HCT116 (cell line): Measurements from ENCODE around the gene PLCD4. TPM values are rescaled to one million over a fixed set of nuclear protein-coding genes. Genes with fewer than 3 reads are reported as not detected.

Experiments
- ATAC-seq: fragments of 200-7000 bp; cut with Tn5 transposase; 2 replicates; pipeline ENCODE4 v1.9.1; 2020; ENCODE audit warnings: mild to moderate bottlenecking, moderate library complexity
- BruUV-seq: library from RNA; stranded (reverse); fragments of 400-500 nt; replicated peaks from 2 replicates; lab custom pipeline; 2021; lab: Mats Ljungman, UMichigan
- CTCF ChIA-PET: fragments of 300-600 bp; sonication (Branson Sonifier 250); formaldehyde crosslinking; loops from one replicate; lab custom pipeline; 2021; ENCODE audit warnings: antibody characterized with exemption; lab: Charles Lee
- POLR2A ChIA-PET: fragments of 300-600, 350-600 bp; sonication (Branson Sonifier 250); formaldehyde crosslinking; loops from one replicate; lab custom pipeline; 2021; ENCODE audit warnings: antibody characterized with exemption; lab: Charles Lee
- RAD21 ChIA-PET, 2 experiments: fragments of 300-600 bp; sonication (Branson Sonifier 250); formaldehyde crosslinking; loops; one replicate each; lab custom pipeline; 2023; ENCODE audit warnings: low total read pairs in 2 of 2; ENCODE audit not compliant: uncharacterized antibody in 2 of 2, unreplicated experiment in 2 of 2, low non-redundant PET in 1 of 2; lab: Charles Lee
- DNase-seq: peaks from one replicate; pipeline ENCODE4 v3.0.0-alpha.2; 2010; ENCODE audit warnings: low read depth, low spot score
- H2AFZ ChIP-seq: fragments of 200-600 bp; shearing (Covaris generic), sonication (generic); 2 replicates; pipeline ENCODE4 v1.6.1; 2017; ENCODE audit warnings: low read depth, mixed run types, mixed read lengths, antibody characterized with exemption, low read length; ENCODE audit not compliant: poor library complexity, severe bottlenecking
- H3K27ac ChIP-seq: 2 replicates; pipeline ENCODE4 v1.5.1; 2012; ENCODE audit warnings: low read depth, low read length
- H3K27me3 ChIP-seq: fragments of 200-600 bp; sonication (generic); 2 replicates; pipeline ENCODE4 v1.6.1; 2016; ENCODE audit warnings: mixed run types, low read length, mixed read lengths; ENCODE audit not compliant: insufficient read depth
- H3K36me3 ChIP-seq, 2 experiments: fragments of 200-500 bp in 1 of 2; fragments of 200-600 bp in 1 of 2; sonication (Bioruptor generic) in 1 of 2; sonication (generic) in 1 of 2; 2 replicates each; pipeline versions ENCODE4 v1.5.1 to v1.6.1; 2014 to 2016; ENCODE audit warnings: low read length in 2 of 2, inconsistent platforms in 1 of 2, mixed read lengths in 1 of 2, mixed run types in 1 of 2; ENCODE audit not compliant: insufficient read depth in 2 of 2, control insufficient read depth in 1 of 2
- H3K4me1 ChIP-seq, 2 experiments: fragments of 200-600 bp in 1 of 2; sonication (generic) in 1 of 2; 2 replicates each; pipeline versions ENCODE4 v1.5.1 to v1.6.1; 2012 to 2017; ENCODE audit warnings: low read length in 2 of 2, inconsistent platforms in 1 of 2, mild to moderate bottlenecking in 1 of 2, mixed read lengths in 1 of 2, mixed run types in 1 of 2, moderate library complexity in 1 of 2; ENCODE audit not compliant: insufficient read depth in 2 of 2, control insufficient read depth in 1 of 2
- H3K4me2 ChIP-seq: fragments of 200-600 bp; sonication (generic); 2 replicates; pipeline ENCODE4 v1.6.1; 2017; ENCODE audit warnings: mixed run types, low read length, mixed read lengths
- H3K4me3 ChIP-seq, 2 experiments: fragments of 200-600 bp in 1 of 2; sonication (generic) in 1 of 2; replicated peaks in 1 of 2; 2 replicates each; pipeline ENCODE4 v1.5.1; 2011 to 2016; ENCODE audit warnings: low read length in 2 of 2, control low read depth in 1 of 2, low read depth in 1 of 2, mild to moderate bottlenecking in 1 of 2, mixed read lengths in 1 of 2, mixed run types in 1 of 2
- H3K79me2 ChIP-seq: fragments of 200-600 bp; sonication (generic); 2 replicates; pipeline ENCODE4 v1.6.1; 2017; ENCODE audit warnings: mild to moderate bottlenecking, mixed run types, low read length, moderate library complexity, mixed read lengths; ENCODE audit not compliant: insufficient read depth
- H3K9ac ChIP-seq: fragments of 200-600 bp; sonication (generic); 2 replicates; pipeline ENCODE4 v1.6.1; 2016; ENCODE audit warnings: low read length, mixed read lengths
- H3K9me2 ChIP-seq: fragments of 200-600 bp; sonication (generic), shearing (Covaris generic); 2 replicates; pipeline ENCODE4 v1.6.1; 2017; ENCODE audit warnings: mixed run types, mild to moderate bottlenecking, moderate library complexity; ENCODE audit not compliant: insufficient read depth
- H3K9me3 ChIP-seq, 2 experiments: fragments of 200-500 bp in 1 of 2; fragments of 200-600 bp in 1 of 2; sonication (Bioruptor generic) in 1 of 2; sonication (generic) in 1 of 2; 2 replicates each; pipeline ENCODE4 v1.6.1; 2014 to 2017; ENCODE audit warnings: low read length in 2 of 2, mixed read lengths in 2 of 2, inconsistent platforms in 1 of 2, low read depth in 1 of 2, mild to moderate bottlenecking in 1 of 2, mixed run types in 1 of 2, moderate library complexity in 1 of 2; ENCODE audit not compliant: control insufficient read depth in 1 of 2, insufficient read depth in 1 of 2
- H4K20me1 ChIP-seq: fragments of 200-600 bp; sonication (generic), shearing (Covaris generic); 2 replicates; pipeline ENCODE4 v1.6.1; 2017; ENCODE audit warnings: mixed run types, mild to moderate bottlenecking, moderate library complexity; ENCODE audit not compliant: insufficient read depth
- CEBPB ChIP-seq: IDR thresholded peaks from 2 replicates; pipeline ENCODE4 v1.6.1; 2012; ENCODE audit warnings: low read depth
- ELF1 ChIP-seq: IDR thresholded peaks from 2 replicates; pipeline ENCODE4 v1.6.1; 2012; ENCODE audit warnings: low read depth, borderline replicate concordance
- FOSL1 ChIP-seq: IDR thresholded peaks from 2 replicates; pipeline ENCODE4 v1.6.1; 2012; ENCODE audit warnings: low read depth
- JUND ChIP-seq: IDR thresholded peaks from 2 replicates; pipeline ENCODE4 v1.6.1; 2012
- RAD21 ChIP-seq: IDR thresholded peaks from 2 replicates; pipeline ENCODE4 v1.6.1; 2012; ENCODE audit warnings: low read depth, mild to moderate bottlenecking
- REST ChIP-seq: IDR thresholded peaks from 2 replicates; pipeline ENCODE4 v1.6.1; 2012; ENCODE audit warnings: low read depth
- SIN3A ChIP-seq: IDR thresholded peaks from 2 replicates; pipeline ENCODE4 v1.6.1; 2012; ENCODE audit warnings: low read depth
- SP1 ChIP-seq: IDR thresholded peaks from 2 replicates; pipeline ENCODE4 v1.6.1; 2012; ENCODE audit warnings: low read depth
- TCF7L2 ChIP-seq: IDR thresholded peaks from 2 replicates; pipeline ENCODE4 v1.7.0; 2011; ENCODE audit warnings: borderline replicate concordance, inconsistent platforms; ENCODE audit not compliant: insufficient read depth, insufficient read length; ENCODE audit errors: extremely low read depth
- YY1 ChIP-seq: IDR thresholded peaks from 2 replicates; pipeline ENCODE4 v1.6.1; 2011; ENCODE audit warnings: low read length, low read depth, moderate library complexity, mild to moderate bottlenecking; ENCODE audit not compliant: insufficient replicate concordance; ENCODE audit errors: extremely low read depth
- ZFX ChIP-seq: fragments of 450-650 bp; IDR thresholded peaks from 2 replicates; pipeline ENCODE4 v1.6.1; 2017
- intact Hi-C: fragments of 100-400 bp; cut with micrococcal nuclease; formaldehyde crosslinking; loops from 2 replicates; pipeline ENCODE4 v1.10.0; 2022
- total RNA-seq: library from RNA; stranded (reverse); gene quantifications from one replicate; pipeline ENCODE4 v1.2.1, GENCODE V29; 2021; ENCODE audit not compliant: unreplicated experiment

PLCD4 gene
- total RNA-seq, 1 experiment from 2014 or later: 0.64 TPM

DNA sequence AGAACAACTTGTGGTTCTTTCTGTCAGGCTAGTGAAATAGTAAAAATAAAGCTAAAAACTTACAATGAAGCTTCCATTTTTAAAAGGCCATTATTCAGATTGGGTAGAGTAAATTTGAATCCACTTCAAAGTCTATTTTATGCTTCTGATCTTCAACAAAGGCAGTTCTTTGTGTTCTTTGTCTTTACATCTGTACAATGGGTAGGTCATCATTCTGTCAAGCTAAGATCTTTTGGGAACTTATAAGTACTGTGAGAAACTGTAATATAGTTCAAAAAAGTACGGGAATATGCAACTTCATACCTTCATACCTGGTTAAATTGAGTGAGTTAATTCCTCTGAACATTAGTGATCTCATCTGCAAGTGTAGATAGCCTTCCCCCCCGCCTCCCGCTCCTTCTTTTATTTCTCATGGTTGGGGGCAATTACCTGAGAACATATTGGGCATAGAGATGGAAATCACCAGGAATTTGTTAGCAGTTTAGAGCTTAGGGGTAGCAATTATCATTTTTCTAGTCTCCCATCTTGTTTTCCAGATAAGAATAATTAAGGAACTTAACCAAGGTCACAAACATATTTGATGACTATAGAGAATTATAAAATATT is 29.3 kb upstream of the PLCD4 start:
- ChIA-PET CTCF (no interaction called here), POLR2A (no interaction called here), RAD21 (no interaction called here)
- no peaks in the 10 kb centered on the region for H4K20me1 ChIP-seq
- no TSS peak for BruUV-seq
- DNase-seq (no peak), ATAC-seq (no peak)
- peaks cover 91% of the 10 kb centered on the region for H3K79me2 ChIP-seq
- no peak overlapping the region for H3K4me2 ChIP-seq
- no peaks in the 10 kb centered on the region for H3K4me1 ChIP-seq
- H2AFZ ChIP-seq: no peak overlapping the region
- H3K36me3 ChIP-seq: peaks cover 13 to 20% of the 10 kb centered on the region in 2 experiments
- no peaks in the 10 kb centered on the region for H3K9me2 ChIP-seq
- H3K9ac ChIP-seq: no peak overlapping the region
- no peak overlapping the region for H3K4me3 ChIP-seq
- no peak overlapping the region for H3K27ac ChIP-seq
- H3K9me3 ChIP-seq: no peaks in the 10 kb centered on the region
- TF ChIP-seq SIN3A (no peak), JUND (no peak), YY1 (no peak), RAD21 (no peak), ZFX (no peak), ELF1 (no peak), TCF7L2 (no peak), SP1 (no peak), REST (no peak), CEBPB (no peak), FOSL1 (no peak)
- intact Hi-C loops: no loop called here
- H3K27me3 ChIP-seq: no peaks in the 10 kb centered on the region
